WTC11 (cell line): Measurements from ENCODE around the gene SLC35A4.

Experiments
- CBFB ChIP-seq: sonication (generic); formaldehyde crosslinking; IDR thresholded peaks from 2 replicates; pipeline ENCODE4 v1.8.1; 2022; ENCODE audit warnings: mild to moderate bottlenecking, low read depth, missing genetic modification reagents
- CREB1 ChIP-seq: sonication (generic); formaldehyde crosslinking; IDR thresholded peaks from 2 replicates; pipeline ENCODE4 v1.8.0; 2023; ENCODE audit warnings: mild to moderate bottlenecking, missing genetic modification reagents
- GABPB1 ChIP-seq: sonication (generic); formaldehyde crosslinking; IDR thresholded peaks from 2 replicates; pipeline ENCODE4 v1.8.1; 2023; ENCODE audit warnings: mild to moderate bottlenecking, missing genetic modification reagents
- KAT7 ChIP-seq: sonication (generic); formaldehyde crosslinking; IDR thresholded peaks from 2 replicates; pipeline ENCODE4 v1.8.1; 2023; ENCODE audit warnings: missing genetic modification reagents, mild to moderate bottlenecking, borderline replicate concordance
- SP1 ChIP-seq: sonication (generic); formaldehyde crosslinking; conservative IDR thresholded peaks from 2 replicates; pipeline ENCODE4 v1.8.1; 2022; ENCODE audit warnings: missing genetic modification reagents
- TEAD4 ChIP-seq: sonication (generic); formaldehyde crosslinking; IDR thresholded peaks from 2 replicates; pipeline ENCODE4 v1.8.0; 2022; ENCODE audit warnings: mild to moderate bottlenecking, missing genetic modification reagents
- ZNF423 ChIP-seq: fragments of 250-450 bp; sonication (Bioruptor Pico); IDR thresholded peaks from 2 replicates; pipeline ENCODE4 v2.1.2; 2022; ENCODE audit warnings: mild to moderate bottlenecking, moderate library complexity
- TF ChIP-seq, protein P1 (sequence below): fragments of 200-600 bp; IDR thresholded peaks from 2 replicates; pipeline ENCODE4 v1.8.0; 2022; ENCODE audit warnings: antibody characterized with exemption
- TF ChIP-seq, protein P2 (sequence below): sonication (generic); formaldehyde crosslinking; IDR thresholded peaks from 2 replicates; pipeline ENCODE4 v1.8.1; 2023; ENCODE audit warnings: mild to moderate bottlenecking, missing genetic modification reagents
- TF ChIP-seq, protein P3 (sequence below): sonication (generic); formaldehyde crosslinking; IDR thresholded peaks from 2 replicates; pipeline ENCODE4 v1.8.0; 2022; ENCODE audit warnings: mild to moderate bottlenecking, missing genetic modification reagents

DNA sequence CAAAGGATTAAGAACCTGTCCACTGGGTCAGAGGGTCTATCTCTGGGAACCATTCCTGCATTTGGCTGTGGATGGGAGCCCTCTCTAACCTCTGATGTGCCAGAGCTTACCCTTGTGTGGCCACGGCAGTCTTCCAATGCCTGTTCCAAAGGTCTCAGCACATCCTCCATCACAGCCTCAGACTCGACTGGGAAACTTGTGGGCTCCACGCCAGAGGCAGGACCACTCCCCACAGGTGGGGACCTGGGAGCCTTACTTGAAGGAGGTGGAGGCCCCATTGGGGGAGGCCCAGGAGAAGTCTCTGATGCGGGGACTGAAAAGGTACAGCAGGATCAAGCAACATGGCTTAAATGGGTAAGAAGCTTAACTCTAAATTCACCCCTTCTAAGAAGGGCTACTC, 12.8 kb upstream of the SLC35A4 start:
- TF ChIP-seq, protein P1, sequence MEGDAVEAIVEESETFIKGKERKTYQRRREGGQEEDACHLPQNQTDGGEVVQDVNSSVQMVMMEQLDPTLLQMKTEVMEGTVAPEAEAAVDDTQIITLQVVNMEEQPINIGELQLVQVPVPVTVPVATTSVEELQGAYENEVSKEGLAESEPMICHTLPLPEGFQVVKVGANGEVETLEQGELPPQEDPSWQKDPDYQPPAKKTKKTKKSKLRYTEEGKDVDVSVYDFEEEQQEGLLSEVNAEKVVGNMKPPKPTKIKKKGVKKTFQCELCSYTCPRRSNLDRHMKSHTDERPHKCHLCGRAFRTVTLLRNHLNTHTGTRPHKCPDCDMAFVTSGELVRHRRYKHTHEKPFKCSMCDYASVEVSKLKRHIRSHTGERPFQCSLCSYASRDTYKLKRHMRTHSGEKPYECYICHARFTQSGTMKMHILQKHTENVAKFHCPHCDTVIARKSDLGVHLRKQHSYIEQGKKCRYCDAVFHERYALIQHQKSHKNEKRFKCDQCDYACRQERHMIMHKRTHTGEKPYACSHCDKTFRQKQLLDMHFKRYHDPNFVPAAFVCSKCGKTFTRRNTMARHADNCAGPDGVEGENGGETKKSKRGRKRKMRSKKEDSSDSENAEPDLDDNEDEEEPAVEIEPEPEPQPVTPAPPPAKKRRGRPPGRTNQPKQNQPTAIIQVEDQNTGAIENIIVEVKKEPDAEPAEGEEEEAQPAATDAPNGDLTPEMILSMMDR: no peak
- TF ChIP-seq KAT7 (CRISPR knock-in tag) (no peak), GABPB1 (no peak), CREB1 (CRISPR knock-in tag) (no peak), CBFB (CRISPR knock-in tag) (no peak), SP1 (CRISPR knock-in tag) (no peak), ZNF423 (CRISPR knock-in tag) (no peak), TEAD4 (CRISPR knock-in tag) (no peak)
- TF ChIP-seq, protein P2, sequence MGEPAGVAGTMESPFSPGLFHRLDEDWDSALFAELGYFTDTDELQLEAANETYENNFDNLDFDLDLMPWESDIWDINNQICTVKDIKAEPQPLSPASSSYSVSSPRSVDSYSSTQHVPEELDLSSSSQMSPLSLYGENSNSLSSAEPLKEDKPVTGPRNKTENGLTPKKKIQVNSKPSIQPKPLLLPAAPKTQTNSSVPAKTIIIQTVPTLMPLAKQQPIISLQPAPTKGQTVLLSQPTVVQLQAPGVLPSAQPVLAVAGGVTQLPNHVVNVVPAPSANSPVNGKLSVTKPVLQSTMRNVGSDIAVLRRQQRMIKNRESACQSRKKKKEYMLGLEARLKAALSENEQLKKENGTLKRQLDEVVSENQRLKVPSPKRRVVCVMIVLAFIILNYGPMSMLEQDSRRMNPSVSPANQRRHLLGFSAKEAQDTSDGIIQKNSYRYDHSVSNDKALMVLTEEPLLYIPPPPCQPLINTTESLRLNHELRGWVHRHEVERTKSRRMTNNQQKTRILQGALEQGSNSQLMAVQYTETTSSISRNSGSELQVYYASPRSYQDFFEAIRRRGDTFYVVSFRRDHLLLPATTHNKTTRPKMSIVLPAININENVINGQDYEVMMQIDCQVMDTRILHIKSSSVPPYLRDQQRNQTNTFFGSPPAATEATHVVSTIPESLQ (CRISPR knock-in tag): no peak
- TF ChIP-seq, protein P3, sequence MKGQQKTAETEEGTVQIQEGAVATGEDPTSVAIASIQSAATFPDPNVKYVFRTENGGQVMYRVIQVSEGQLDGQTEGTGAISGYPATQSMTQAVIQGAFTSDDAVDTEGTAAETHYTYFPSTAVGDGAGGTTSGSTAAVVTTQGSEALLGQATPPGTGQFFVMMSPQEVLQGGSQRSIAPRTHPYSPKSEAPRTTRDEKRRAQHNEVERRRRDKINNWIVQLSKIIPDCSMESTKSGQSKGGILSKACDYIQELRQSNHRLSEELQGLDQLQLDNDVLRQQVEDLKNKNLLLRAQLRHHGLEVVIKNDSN (CRISPR knock-in tag): no peak
